ENCODE data around the gene NUDT22.

NUDT22 gene

GRCh38 chr11:64255135-64256128, 29.4 kb downstream of the NUDT22 start:
- DNase-seq (ENCODE audit: low read depth), result no peak

GRCh38 chr11:64256300-64256699, 30.2 kb downstream of the NUDT22 start:
- no peak for DNase-seq (ENCODE audit: low read depth)

- DNase-seq (ENCODE audit: low read depth), result no peak
These were observed 32.3 kb downstream of the NUDT22 start for GRCh38 chr11:64258356-64258755.

- DNase-seq (ENCODE audit: low read depth), result no peak
These were observed 33.0 kb downstream of the NUDT22 start for GRCh38 chr11:64258946-64259532.

GRCh38 chr11:64259533-64260067, 33.5 kb downstream of the NUDT22 start:
- no peak for DNase-seq (ENCODE audit: low read depth)

- no peak for DNase-seq (ENCODE audit: low read depth)
These were observed 34.2 kb downstream of the NUDT22 start for GRCh38 chr11:64260147-64260708.

- DNase-seq (ENCODE audit: low read depth), result no peak
These were observed 35.5 kb downstream of the NUDT22 start for GRCh38 chr11:64261556-64262080.

GRCh38 chr11:64262271-64263002, 36.4 kb downstream of the NUDT22 start:
- no peak for DNase-seq (ENCODE audit: low read depth)

GRCh38 chr11:64263021-64263946, 37.2 kb downstream of the NUDT22 start:
- no peak for DNase-seq (ENCODE audit: low read depth)

GRCh38 chr11:64263947-64264317, 37.9 kb downstream of the NUDT22 start:
- DNase-seq (ENCODE audit: low read depth), result no peak

GRCh38 chr11:64264371-64264852, 38.3 kb downstream of the NUDT22 start:
- no peak for DNase-seq (ENCODE audit: low read depth)

GRCh38 chr11:64265176-64266160, 39.4 kb downstream of the NUDT22 start:
- no peak for DNase-seq (ENCODE audit: low read depth)

- DNase-seq (ENCODE audit: low read depth), result no peak
These were observed 40.3 kb downstream of the NUDT22 start for GRCh38 chr11:64266339-64266738.

- no peak for DNase-seq (ENCODE audit: low read depth)
These were observed 41.3 kb downstream of the NUDT22 start for GRCh38 chr11:64267207-64267945.

GRCh38 chr11:64268025-64268892, 42.2 kb downstream of the NUDT22 start:
- no peak for DNase-seq (ENCODE audit: low read depth)

- peak; percentile 26 for DNase-seq (ENCODE audit: low read depth)
These were observed 42.9 kb downstream of the NUDT22 start for GRCh38 chr11:64268893-64269539.
